CD4-positive, alpha-beta T cell (primary cell): Measurements from ENCODE around the gene RRP8. TPM values are rescaled to one million over a fixed set of nuclear protein-coding genes. Genes with fewer than 3 reads are reported as not detected.

Experiments
- ATAC-seq: fragments of 200-7000 bp; cut with Tn5 transposase; one replicate; pipeline ENCODE4 v1.10.0; 2022; ENCODE audit warnings: mild to moderate bottlenecking; ENCODE audit not compliant: poor library complexity
- CTCF ChIA-PET: fragments of 350-600 bp; sonication (Branson Sonifier 250); formaldehyde crosslinking; loops from one replicate; lab custom pipeline; 2021; ENCODE audit warnings: antibody characterized with exemption, inconsistent platforms; lab: Charles Lee
- POLR2A ChIA-PET: fragments of 350-600 bp; sonication (Branson Sonifier 250); formaldehyde crosslinking; loops from one replicate; lab custom pipeline; 2021; ENCODE audit warnings: antibody characterized with exemption, inconsistent platforms; lab: Charles Lee
- DNase-seq, 14 experiments: peaks; one replicate each; pipeline ENCODE4 v3.0.0-alpha.2; 2013 to 2020; ENCODE audit warnings: mixed read lengths in 2 of 14
- H3K27ac ChIP-seq, 2 donors: one replicate each; pipeline versions ENCODE4 v1.5.1 to v1.7.0; 2013; ENCODE audit warnings: low read length in 2 of 2, low read depth in 1 of 2, mild to moderate bottlenecking in 1 of 2
- H3K27me3 ChIP-seq, 2 experiments: 1 replicate in 1 of 2; 2 replicates in 1 of 2; pipeline versions ENCODE4 v1.6.1 to v1.7.0; 2013; ENCODE audit warnings: low read length in 2 of 2, control low read depth in 1 of 2, mild to moderate bottlenecking in 1 of 2, moderate library complexity in 1 of 2; ENCODE audit not compliant: insufficient read depth in 2 of 2, control insufficient read depth in 1 of 2
- H3K36me3 ChIP-seq: one replicate; pipeline ENCODE4 v1.6.1; 2013; ENCODE audit warnings: low read length, control low read depth; ENCODE audit not compliant: insufficient read depth
- H3K4me1 ChIP-seq: one replicate; pipeline ENCODE4 v1.6.1; 2013; ENCODE audit warnings: low read length, control low read depth; ENCODE audit not compliant: insufficient read depth
- H3K4me3 ChIP-seq: one replicate; pipeline ENCODE4 v1.5.1; 2013; ENCODE audit warnings: mild to moderate bottlenecking, low read length, moderate library complexity
- H3K9me3 ChIP-seq, 2 experiments: 1 replicate in 1 of 2; 2 replicates in 1 of 2; pipeline versions ENCODE4 v1.6.1 to v1.7.0; 2013; ENCODE audit warnings: low read length in 2 of 2, mild to moderate bottlenecking in 2 of 2, control low read depth in 1 of 2, moderate library complexity in 1 of 2; ENCODE audit not compliant: control insufficient read depth in 1 of 2, insufficient read depth in 1 of 2
- H3K27ac Mint-ChIP-seq: one replicate; pipeline ENCODE4 v1.8.0; 2020; ENCODE audit warnings: mixed read lengths
- H3K27me3 Mint-ChIP-seq: one replicate; pipeline ENCODE4 v1.8.0; 2021; ENCODE audit warnings: mixed read lengths
- H3K36me3 Mint-ChIP-seq: one replicate; pipeline ENCODE4 v1.8.0; 2021; ENCODE audit warnings: low read depth, mixed read lengths
- H3K4me1 Mint-ChIP-seq: one replicate; pipeline ENCODE4 v1.8.0; 2021; ENCODE audit warnings: low read depth, mixed read lengths
- H3K4me3 Mint-ChIP-seq: one replicate; pipeline ENCODE4 v1.8.0; 2020; ENCODE audit warnings: mild to moderate bottlenecking, mixed read lengths
- H3K9me3 Mint-ChIP-seq: one replicate; pipeline ENCODE4 v1.8.0; 2020; ENCODE audit warnings: mixed read lengths
- CTCF ChIP-seq: fragments of 200-600 bp; IDR thresholded peaks from one replicate; pipeline ENCODE4 v1.8.0; 2022; ENCODE audit warnings: antibody characterized with exemption, mild to moderate bottlenecking
- intact Hi-C, 2 experiments: fragments of 100-400 bp; cut with DNase I in 1 of 2; cut with micrococcal nuclease in 1 of 2; formaldehyde crosslinking; loops; one replicate each; pipeline versions ENCODE4 v1.15.1 to v1.9.0; 2023 to 2025; cut with DNase I, micrococcal nuclease
- total RNA-seq, 174 experiments: library from RNA in 2 of 174; stranded (reverse) in 2 of 174; gene quantifications; one replicate each; pipeline ENCODE4 v1.2.3 and lab custom pipeline; 2021 to 2026

Gene RRP8
- total RNA-seq, 2 experiments from 2014 or later, result 25.7 to 27.3 TPM

GRCh38 chr11:6640036-6640984 lies 36.9 kb upstream of the RRP8 start:
- H3K4me3 ChIP-seq, result no peak overlapping the region
- DNase-seq, result no peak
- Mint-ChIP-seq H3K36me3 (peaks cover 7% of the 10 kb centered on the region), H3K27ac (no peak overlapping the region), H3K4me1 (no peaks in the 10 kb centered on the region), H3K4me3 (no peak overlapping the region), H3K27me3 (no peaks in the 10 kb centered on the region), H3K9me3 (no peaks in the 10 kb centered on the region)
- no peak for ATAC-seq
- ChIA-PET POLR2A (no interaction called here), CTCF (no interaction called here)
- no peak for TF ChIP-seq CTCF
- peaks cover 2% of the 10 kb centered on the region for H3K36me3 ChIP-seq
- intact Hi-C loops, result no loop called here
- H3K9me3 ChIP-seq, result no peaks in the 10 kb centered on the region
- no peaks in the 10 kb centered on the region for H3K27me3 ChIP-seq
- no peak overlapping the region for H3K27ac ChIP-seq
- peaks cover 16% of the 10 kb centered on the region for H3K4me1 ChIP-seq

- DNase-seq (no peak), ATAC-seq (no peak)
- Mint-ChIP-seq H3K4me3 (no peak overlapping the region), H3K27me3 (no peaks in the 10 kb centered on the region), H3K4me1 (no peaks in the 10 kb centered on the region), H3K36me3 (peaks cover 9% of the 10 kb centered on the region), H3K27ac (no peak overlapping the region), H3K9me3 (no peaks in the 10 kb centered on the region)
- H3K36me3 ChIP-seq, result peaks cover 2% of the 10 kb centered on the region
- TF ChIP-seq CTCF, result no peak
- ChIA-PET POLR2A (interaction anchor here (0.9 to 1.1 kb wide), 2 partner anchors 8 to 26 kb away, joined by 3 read pairs; partner anchors contain the start of gene TAF10), CTCF (no interaction called here)
- no peaks in the 10 kb centered on the region for H3K9me3 ChIP-seq
- no peak overlapping the region for H3K4me3 ChIP-seq
- no peaks in the 10 kb centered on the region for H3K27me3 ChIP-seq
- intact Hi-C loops, result no loop called here
- H3K4me1 ChIP-seq, result peaks cover 5% of the 10 kb centered on the region
- no peak overlapping the region for H3K27ac ChIP-seq
Observed at GRCh38 chr11:6638429-6638828, 35.0 kb upstream of the RRP8 start.

GRCh38 chr11:6637871-6638270 lies 34.5 kb upstream of the RRP8 start:
- Mint-ChIP-seq H3K36me3 (peaks cover 13% of the 10 kb centered on the region), H3K27ac (no peak overlapping the region), H3K4me3 (no peak overlapping the region), H3K4me1 (no peaks in the 10 kb centered on the region), H3K9me3 (no peaks in the 10 kb centered on the region), H3K27me3 (no peaks in the 10 kb centered on the region)
- Histone ChIP-seq H3K27ac (no peak overlapping the region), H3K4me1 (peaks cover 3% of the 10 kb centered on the region), H3K9me3 (no peaks in the 10 kb centered on the region), H3K36me3 (peaks cover 2% of the 10 kb centered on the region), H3K27me3 (no peaks in the 10 kb centered on the region), H3K4me3 (no peak overlapping the region)
- no peak for DNase-seq
- ChIA-PET POLR2A (interaction anchor here (0.9 to 1.1 kb wide), 2 partner anchors 9 to 26 kb away, joined by 3 read pairs; partner anchors contain the start of gene TAF10), CTCF (no interaction called here)
- intact Hi-C loops, result no loop called here
- TF ChIP-seq CTCF, result no peak
- no peak for ATAC-seq
